Measurements from ENCODE around the gene PSMA7. TPM values are rescaled to one million over a fixed set of nuclear protein-coding genes. Genes with fewer than 3 reads are reported as not detected.

The PSMA7 gene
- total RNA-seq, 4 donors from 2014 or later: 632 to 1,338 (median 1,003) TPM

GRCh38 chr20:62147125-62147524, 3.9 kb upstream of the PSMA7 start:
- no peaks in the 10 kb centered on the region for H3K9me3 ChIP-seq
- no peak overlapping the region for H3K27ac ChIP-seq
- H3K36me3 ChIP-seq: no peaks in the 10 kb centered on the region
- TF ChIP-seq POLR2A (IDR thresholded peaks at IDR 0.05) (no peak), CTCF (IDR thresholded peaks at IDR 0.05 in 4 of 5, conservative IDR thresholded peaks at IDR 0.05 in 1 of 5) (no peak)
- in situ Hi-C loops (cut with MboI; ENCODE audit: low sequenced_read_pairs in 4 of 4): loop anchor here in 3 of 4 donors (10.0 to 25.0 kb wide), 2 partner anchors 122 to 135 kb away; no protein-coding TSS in a partner anchor
- H3K4me3 ChIP-seq: no peak overlapping the region
- peaks cover 22 to 32% of the 10 kb centered on the region in 2 donors for H3K4me1 ChIP-seq
- DNase-seq: no peak
- H3K27me3 ChIP-seq: no peaks in the 10 kb centered on the region
- intact Hi-C loops (cut with DNase I; ENCODE audit: low total_unique reads): loop anchor here (10.0 kb wide), 1 partner anchor 498 kb away; the partner anchor contains the start of gene SLCO4A1
- ATAC-seq: no peak

GRCh38 chr20:62146019-62146755, 3.0 kb upstream of the PSMA7 start:
- H3K36me3 ChIP-seq: no peaks in the 10 kb centered on the region
- no peaks in the 10 kb centered on the region for H3K27me3 ChIP-seq
- H3K9me3 ChIP-seq: no peaks in the 10 kb centered on the region
- H3K27ac ChIP-seq: no peak overlapping the region
- ATAC-seq (no peak), DNase-seq (no peak)
- intact Hi-C loops (cut with DNase I; ENCODE audit: low total_unique reads): loop anchor here (10.0 kb wide), 1 partner anchor 499 kb away; the partner anchor contains the start of gene SLCO4A1
- in situ Hi-C loops (cut with MboI; ENCODE audit: low sequenced_read_pairs in 4 of 4): loop anchor here in 3 of 4 donors (10.0 to 25.0 kb wide), 2 partner anchors 121 to 134 kb away; no protein-coding TSS in a partner anchor
- H3K4me1 ChIP-seq: peaks cover 27 to 39% of the 10 kb centered on the region in 2 donors
- TF ChIP-seq POLR2A (IDR thresholded peaks at IDR 0.05) (no peak), CTCF (IDR thresholded peaks at IDR 0.05 in 4 of 5, conservative IDR thresholded peaks at IDR 0.05 in 1 of 5) (no peak)
- H3K4me3 ChIP-seq: no peak overlapping the region

- H3K4me3 ChIP-seq: no peak overlapping the region
- in situ Hi-C loops (cut with MboI; ENCODE audit: low sequenced_read_pairs in 4 of 4): loop anchor here in 3 of 4 donors (10.0 to 25.0 kb wide), 2 partner anchors 121 to 133 kb away; no protein-coding TSS in a partner anchor
- H3K27me3 ChIP-seq: no peaks in the 10 kb centered on the region
- ATAC-seq: no peak
- H3K36me3 ChIP-seq: no peaks in the 10 kb centered on the region
- intact Hi-C loops (cut with DNase I; ENCODE audit: low total_unique reads): loop anchor here (10.0 kb wide), 1 partner anchor 499 kb away; the partner anchor contains the start of gene SLCO4A1
- no peak for DNase-seq
- H3K9me3 ChIP-seq: no peaks in the 10 kb centered on the region
- H3K27ac ChIP-seq: peak overlapping the region in 2 of 4 donors; percentile 91 to 96
- no peak for TF ChIP-seq CTCF (IDR thresholded peaks at IDR 0.05 in 4 of 5, conservative IDR thresholded peaks at IDR 0.05 in 1 of 5)
- TF ChIP-seq POLR2A (IDR thresholded peaks at IDR 0.05): no peak
- peaks cover 32 to 39% of the 10 kb centered on the region in 2 donors for H3K4me1 ChIP-seq
Measured at GRCh38 chr20:62145688-62146018, 2.5 kb upstream of the PSMA7 start.

GRCh38 chr20:62143957-62144825, 997 bp upstream of the PSMA7 start:
- H3K27me3 ChIP-seq: no peaks in the 10 kb centered on the region
- ATAC-seq (peak; percentile 28 to 50), DNase-seq (peak; percentile 48 to 69)
- intact Hi-C loops (cut with DNase I; ENCODE audit: low total_unique reads): loop anchor here (1.0 to 10.0 kb wide), 6 partner anchors 22 to 653 kb away; partner anchors contain the start of genes LSM14B, MRGBP, MTG2 and OSBPL2
- TF ChIP-seq CTCF (IDR thresholded peaks at IDR 0.05 in 4 of 5, conservative IDR thresholded peaks at IDR 0.05 in 1 of 5) (peak in 2 of 5 experiments; percentile 3 to 36), POLR2A (IDR thresholded peaks at IDR 0.05) (peak; percentile 47 to 63)
- peak overlapping the region; percentile 91 to 96 (median 95) for H3K27ac ChIP-seq
- peaks cover under 1 to 14% of the 10 kb centered on the region in 2 donors for H3K36me3 ChIP-seq
- H3K4me3 ChIP-seq: peak overlapping the region; percentile 74 to 95 (median 86)
- no peaks in the 10 kb centered on the region for H3K9me3 ChIP-seq
- in situ Hi-C loops (cut with MboI; ENCODE audit: low sequenced_read_pairs in 4 of 4): loop anchor here in 3 of 4 donors (10.0 to 25.0 kb wide), 2 partner anchors 119 to 132 kb away; no protein-coding TSS in a partner anchor
- H3K4me1 ChIP-seq: peaks cover 45% of the 10 kb centered on the region in 2 donors

Data from gastrocnemius medialis (tissue), 4 donors.